IMR-90 (cell line): ENCODE results near the gene CIRBP. TPM values are rescaled to one million over a fixed set of nuclear protein-coding genes. Genes with fewer than 3 reads are reported as not detected.

Source experiments
- ATAC-seq: fragments of 200-7000 bp; cut with Tn5 transposase; 2 replicates; pipeline ENCODE4 v1.9.1; 2020; ENCODE audit warnings: low read depth, mild to moderate bottlenecking, moderate library complexity
- BruUV-seq: library from RNA; stranded (reverse); fragments of 400-500 nt; replicated peaks from 2 replicates; lab custom pipeline; 2021; lab: Mats Ljungman, UMichigan
- CTCF ChIA-PET: fragments of 300-600 bp; formaldehyde crosslinking; extraction: SDS; loops from one replicate; lab custom pipeline; 2021; ENCODE audit warnings: antibody characterized with exemption; lab: Yijun Ruan, JAX
- POLR2A ChIA-PET: fragments of 300-600 bp; sonication (Branson Sonifier 250); formaldehyde crosslinking; loops from one replicate; lab custom pipeline; 2022; ENCODE audit warnings: antibody characterized with exemption; ENCODE audit not compliant: unreplicated experiment; lab: Charles Lee
- DNase-seq: peaks from one replicate; pipeline ENCODE4 v3.0.0; 2013
- H2AFZ ChIP-seq: replicated peaks from 2 replicates; pipeline ENCODE3; 2013; ENCODE audit warnings: low read length, mild to moderate bottlenecking; ENCODE audit not compliant: poor library complexity
- H2AK5ac ChIP-seq: 2 replicates; pipeline ENCODE4 v1.6.1; 2013; ENCODE audit warnings: low read depth, low read length, inconsistent platforms
- H2AK9ac ChIP-seq: replicated peaks from 2 replicates; pipeline ENCODE3; 2013; ENCODE audit warnings: mild to moderate bottlenecking, low read depth, low read length, moderate library complexity; ENCODE audit not compliant: poor library complexity
- H2BK120ac ChIP-seq: 2 replicates; pipeline ENCODE4 v1.6.1; 2013; ENCODE audit warnings: low read depth, low read length, inconsistent platforms
- H2BK15ac ChIP-seq: 3 replicates; pipeline ENCODE4 v1.6.1; 2013; ENCODE audit warnings: low read depth, low read length, inconsistent platforms
- H2BK20ac ChIP-seq: 2 replicates; pipeline ENCODE4 v1.6.1; 2013; ENCODE audit warnings: low read depth, mild to moderate bottlenecking, inconsistent platforms, low read length, moderate library complexity
- H2BK5ac ChIP-seq: 2 replicates; pipeline ENCODE4 v1.6.1; 2013; ENCODE audit warnings: mild to moderate bottlenecking, low read depth, low read length, inconsistent platforms; ENCODE audit not compliant: poor library complexity, severe bottlenecking
- H3K14ac ChIP-seq: replicated peaks from 2 replicates; pipeline ENCODE4 v1.6.1; 2013; ENCODE audit warnings: low read depth, low read length, inconsistent platforms
- H3K18ac ChIP-seq: 2 replicates; pipeline ENCODE4 v1.6.1; 2013; ENCODE audit warnings: low read depth, low read length, control low read depth
- H3K23ac ChIP-seq: 2 replicates; pipeline ENCODE4 v1.6.1; 2013; ENCODE audit warnings: low read depth, low read length, inconsistent platforms
- H3K27ac ChIP-seq: 2 replicates; pipeline ENCODE4 v1.5.1; 2013; ENCODE audit warnings: mild to moderate bottlenecking, control low read depth, low read length; ENCODE audit not compliant: insufficient read depth
- H3K27me3 ChIP-seq: 2 replicates; pipeline ENCODE4 v1.6.1; 2013; ENCODE audit warnings: low read length; ENCODE audit not compliant: control insufficient read depth, insufficient read depth
- H3K36me3 ChIP-seq: 2 replicates; pipeline ENCODE4 v1.6.1; 2013; ENCODE audit warnings: low read length, mixed read lengths; ENCODE audit not compliant: control insufficient read depth, insufficient read depth
- H3K4ac ChIP-seq: 2 replicates; pipeline ENCODE4 v1.6.1; 2013; ENCODE audit warnings: low read depth, low read length, inconsistent platforms
- H3K4me1 ChIP-seq: 2 replicates; pipeline ENCODE4 v1.6.1; 2013; ENCODE audit warnings: low read length, mixed read lengths; ENCODE audit not compliant: control insufficient read depth, insufficient read depth
- H3K4me2 ChIP-seq: 2 replicates; pipeline ENCODE4 v1.6.1; 2013; ENCODE audit warnings: low read depth, mild to moderate bottlenecking, control low read depth, low read length, moderate library complexity
- H3K4me3 ChIP-seq: 2 replicates; pipeline ENCODE4 v1.5.1; 2013; ENCODE audit warnings: low read depth, mild to moderate bottlenecking, control low read depth, low read length, moderate library complexity; ENCODE audit not compliant: insufficient read depth
- H3K56ac ChIP-seq: 2 replicates; pipeline ENCODE4 v1.6.1; 2013; ENCODE audit warnings: low read length, inconsistent platforms; ENCODE audit not compliant: insufficient read depth; ENCODE audit errors: extremely low read depth
- H3K79me1 ChIP-seq, 2 experiments: 2 replicates each; pipeline ENCODE4 v1.6.1; 2013; ENCODE audit warnings: low read length in 2 of 2, inconsistent platforms in 1 of 2, low read depth in 1 of 2
- H3K9ac ChIP-seq: 2 replicates; pipeline ENCODE4 v1.6.1; 2013; ENCODE audit warnings: low read depth, low read length, control low read depth
- H3K9me1 ChIP-seq: 2 replicates; pipeline ENCODE4 v1.6.1; 2013; ENCODE audit warnings: low read length, inconsistent platforms; ENCODE audit not compliant: insufficient read depth
- H3K9me3 ChIP-seq: 2 replicates; pipeline ENCODE4 v1.6.1; 2013; ENCODE audit warnings: low read length; ENCODE audit not compliant: control insufficient read depth, insufficient read depth
- H4K20me1 ChIP-seq: 2 replicates; pipeline ENCODE4 v1.6.1; 2013; ENCODE audit warnings: low read length, inconsistent platforms; ENCODE audit not compliant: insufficient read depth
- H4K5ac ChIP-seq: 2 replicates; pipeline ENCODE4 v1.6.1; 2013; ENCODE audit warnings: mild to moderate bottlenecking, low read depth, low read length, control low read depth
- H4K8ac ChIP-seq, 2 experiments: 2 replicates each; pipeline ENCODE4 v1.6.1; 2013; ENCODE audit warnings: low read depth in 2 of 2, low read length in 2 of 2, control low read depth in 1 of 2, inconsistent platforms in 1 of 2
- H4K91ac ChIP-seq: 2 replicates; pipeline ENCODE4 v1.6.1; 2013; ENCODE audit warnings: low read depth, low read length, inconsistent platforms; ENCODE audit not compliant: insufficient read depth
- POLR2A ChIP-seq: IDR thresholded peaks from 2 replicates; pipeline ENCODE4 v1.6.1; 2012; ENCODE audit warnings: mild to moderate bottlenecking, low read depth, low read length
- WGBS, 2 experiments: methylation state at CpG; one replicate each; pipeline versions ENCODE4 v1.1.5 to v1.1.7; 2013; ENCODE audit warnings: missing lambda C conversion rate in 2 of 2; ENCODE audit not compliant: insufficient read length in 1 of 2; ENCODE audit errors: extremely low coverage in 2 of 2; 5-methylcytosine and 5-hydroxymethylcytosine counted together
- dilution Hi-C: fragments of 300-500 bp; cut with HindIII; formaldehyde crosslinking; loops from one replicate; pipeline ENCODE4 v1.14.3; 2018; ENCODE audit warnings: low sequenced_read_pairs; ENCODE audit not compliant: unreplicated experiment
- in situ Hi-C: fragments of 300-500 bp; cut with MboI; formaldehyde crosslinking; loops from 3 replicates; pipeline ENCODE4 v1.14.3; 2019; ENCODE audit warnings: low sequenced_read_pairs, inconsistent platforms, mixed read lengths
- intact Hi-C: fragments of 100-400 bp; cut with micrococcal nuclease; formaldehyde crosslinking; loops from 2 replicates; pipeline ENCODE4 v1.10.0; 2022
- polyA plus RNA-seq, 3 experiments: library from polyadenylated mRNA; depleted of rRNA; stranded (reverse); fragments of >200 nt; gene quantifications; 2 replicates each; pipeline ENCODE4 v1.2.3, GENCODE V29; 2012; ENCODE audit warnings: low replicate concordance in 1 of 3
- total RNA-seq: library from RNA; depleted of rRNA; stranded (reverse); fragments of >200 nt; gene quantifications from 2 replicates; pipeline ENCODE4 v1.2.3, GENCODE V29; 2012
- TF ChIP-seq, protein P1 (sequence below): fragments of 150-350 bp; IDR thresholded peaks from 2 replicates; pipeline ENCODE4 v1.6.1; 2016; ENCODE audit warnings: low read depth, mild to moderate bottlenecking, low read length, moderate library complexity, borderline replicate concordance
- TF ChIP-seq, protein P2 (sequence below): conservative IDR thresholded peaks from 2 replicates; pipeline ENCODE4 v1.5.1; 2012; ENCODE audit warnings: mild to moderate bottlenecking, low read depth, low read length, improper control_type of control experiment

Gene CIRBP
- total and polyA plus RNA-seq, 2 of the 4 experiments (the other 2 are of a cell fraction), result 299 to 542 TPM

- CTCF ChIA-PET, result interaction anchor here (1.4 kb wide), 1 partner anchor 15 kb away, joined by 5 read pairs; no protein-coding TSS in a partner anchor
- H4K20me1 ChIP-seq, result peaks cover 60% of the 10 kb centered on the region
These were observed 9.8 kb upstream of the CIRBP start for GRCh38 chr19:1259206-1259875.

More at GRCh38 chr19:1259206-1259875, 9.8 kb upstream of the CIRBP start:
- TF ChIP-seq, protein P1, sequence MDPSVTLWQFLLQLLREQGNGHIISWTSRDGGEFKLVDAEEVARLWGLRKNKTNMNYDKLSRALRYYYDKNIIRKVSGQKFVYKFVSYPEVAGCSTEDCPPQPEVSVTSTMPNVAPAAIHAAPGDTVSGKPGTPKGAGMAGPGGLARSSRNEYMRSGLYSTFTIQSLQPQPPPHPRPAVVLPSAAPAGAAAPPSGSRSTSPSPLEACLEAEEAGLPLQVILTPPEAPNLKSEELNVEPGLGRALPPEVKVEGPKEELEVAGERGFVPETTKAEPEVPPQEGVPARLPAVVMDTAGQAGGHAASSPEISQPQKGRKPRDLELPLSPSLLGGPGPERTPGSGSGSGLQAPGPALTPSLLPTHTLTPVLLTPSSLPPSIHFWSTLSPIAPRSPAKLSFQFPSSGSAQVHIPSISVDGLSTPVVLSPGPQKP, result no peak
- TF ChIP-seq POLR2A, result peak; percentile 69; the same call in 1 of the 2 replicates
- TF ChIP-seq, protein P2, sequence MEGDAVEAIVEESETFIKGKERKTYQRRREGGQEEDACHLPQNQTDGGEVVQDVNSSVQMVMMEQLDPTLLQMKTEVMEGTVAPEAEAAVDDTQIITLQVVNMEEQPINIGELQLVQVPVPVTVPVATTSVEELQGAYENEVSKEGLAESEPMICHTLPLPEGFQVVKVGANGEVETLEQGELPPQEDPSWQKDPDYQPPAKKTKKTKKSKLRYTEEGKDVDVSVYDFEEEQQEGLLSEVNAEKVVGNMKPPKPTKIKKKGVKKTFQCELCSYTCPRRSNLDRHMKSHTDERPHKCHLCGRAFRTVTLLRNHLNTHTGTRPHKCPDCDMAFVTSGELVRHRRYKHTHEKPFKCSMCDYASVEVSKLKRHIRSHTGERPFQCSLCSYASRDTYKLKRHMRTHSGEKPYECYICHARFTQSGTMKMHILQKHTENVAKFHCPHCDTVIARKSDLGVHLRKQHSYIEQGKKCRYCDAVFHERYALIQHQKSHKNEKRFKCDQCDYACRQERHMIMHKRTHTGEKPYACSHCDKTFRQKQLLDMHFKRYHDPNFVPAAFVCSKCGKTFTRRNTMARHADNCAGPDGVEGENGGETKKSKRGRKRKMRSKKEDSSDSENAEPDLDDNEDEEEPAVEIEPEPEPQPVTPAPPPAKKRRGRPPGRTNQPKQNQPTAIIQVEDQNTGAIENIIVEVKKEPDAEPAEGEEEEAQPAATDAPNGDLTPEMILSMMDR, result no peak
- H4K91ac ChIP-seq, result peak overlapping the region; percentile 13
- no peak overlapping the region for H3K56ac ChIP-seq
- no peak overlapping the region for H3K23ac ChIP-seq
- peaks cover 52% of the 10 kb centered on the region for H3K4me1 ChIP-seq
- peak overlapping the region; percentile 50 for H3K4ac ChIP-seq
- no peak overlapping the region for H2BK15ac ChIP-seq
- H3K27ac ChIP-seq, result peak overlapping the region; percentile 65
- in situ Hi-C loops (no loop called here), dilution Hi-C loops (no loop called here), intact Hi-C loops (no loop called here)
- H3K79me1 ChIP-seq, result peaks cover 0 to 68% of the 10 kb centered on the region in 2 experiments; a peak in 2 of 4 replicates
- H2BK20ac ChIP-seq, result no peak overlapping the region
- H3K36me3 ChIP-seq, result peaks cover 43% of the 10 kb centered on the region
- peak; percentile 51 for DNase-seq
- no peak overlapping the region for H3K4me2 ChIP-seq
- H3K9me3 ChIP-seq, result no peaks in the 10 kb centered on the region
- H3K9me1 ChIP-seq, result peaks cover 3% of the 10 kb centered on the region; the same call in 1 of the 2 replicates
- H2AK9ac ChIP-seq, result peak overlapping the region; percentile 93
- no peak overlapping the region for H3K18ac ChIP-seq
- ATAC-seq, result peak; percentile 3
- no peak overlapping the region for H3K9ac ChIP-seq
- peak overlapping the region; percentile 78 for H2BK5ac ChIP-seq
- peak overlapping the region; percentile 86; the same call in 1 of the 2 replicates for H2AK5ac ChIP-seq
- BruUV-seq, result no TSS peak
- POLR2A ChIA-PET, result no interaction called here
- 0 out of 2 replicates have a peak overlapping the region, but pooled peaks have one; percentile 25 for H4K5ac ChIP-seq
- WGBS, 2 experiments, result 50% methylated on average over 2 of the region's 17 CpGs; no CpG with 5 or more reads in 1 of the 2 experiments
- H2BK120ac ChIP-seq, result no peak overlapping the region
- H3K14ac ChIP-seq, result peak overlapping the region; percentile 68; the same call in 1 of the 2 replicates
- peak overlapping the region in 1 of 2 experiments; percentile 57; a peak in 3 of 4 replicates for H4K8ac ChIP-seq
- peak overlapping the region; percentile 61 for H2AFZ ChIP-seq
- H3K4me3 ChIP-seq, result no peak overlapping the region
- H3K27me3 ChIP-seq, result no peaks in the 10 kb centered on the region
